Upper lobe of left lung (tissue), 6 donors: ENCODE results near the gene MPRIP. TPM values are rescaled to one million over a fixed set of nuclear protein-coding genes. Genes with fewer than 3 reads are reported as not detected.

Experiments used
- ATAC-seq, 2 donors: fragments of 200-7000 bp; cut with Tn5 transposase; one replicate each; pipeline ENCODE4 v1.9.1; 2022; ENCODE audit warnings: mild to moderate bottlenecking in 2 of 2, moderate library complexity in 2 of 2; ENCODE audit not compliant: low FRiP score in 2 of 2
- DNase-seq, 2 donors: peaks; one replicate each; pipeline ENCODE4 v3.0.0-alpha.2; 2019 to 2020
- H3K27ac ChIP-seq, 4 donors: fragments of 200-600 bp; sonication (generic); one replicate each; pipeline ENCODE4 v1.5.1; 2016 to 2019
- H3K27me3 ChIP-seq, 4 donors: fragments of 200-600 bp; sonication (generic); one replicate each; pipeline ENCODE4 v1.5.1; 2017 to 2019
- H3K36me3 ChIP-seq, 4 donors: fragments of 200-600 bp; sonication (generic); one replicate each; pipeline ENCODE4 v1.5.1; 2016 to 2019
- H3K4me1 ChIP-seq, 4 donors: fragments of 200-600 bp; sonication (generic); one replicate each; pipeline ENCODE4 v1.5.1; 2018 to 2019
- H3K4me3 ChIP-seq, 4 donors: fragments of 200-600 bp; sonication (generic); one replicate each; pipeline ENCODE4 v1.5.1; 2017 to 2019; ENCODE audit warnings: mild to moderate bottlenecking in 2 of 4, moderate library complexity in 1 of 4
- H3K9me3 ChIP-seq, 4 donors: fragments of 200-600 bp; sonication (generic); one replicate each; pipeline ENCODE4 v1.5.1; 2018 to 2019
- EP300 ChIP-seq, 4 donors: sonication (generic); formaldehyde crosslinking; IDR thresholded peaks; one replicate each; pipeline ENCODE4 v1.5.1; 2017; ENCODE audit warnings: antibody characterized with exemption in 4 of 4, control low read depth in 2 of 4
- POLR2A ChIP-seq, 4 donors: fragments of 450-650 bp; IDR thresholded peaks; one replicate each; pipeline ENCODE4 v1.5.1; 2016 to 2017; ENCODE audit warnings: antibody characterized with exemption in 4 of 4, mild to moderate bottlenecking in 2 of 4
- POLR2AphosphoS5 ChIP-seq, 2 donors: sonication (generic); formaldehyde crosslinking; IDR thresholded peaks; one replicate each; pipeline ENCODE4 v1.5.1; 2017; ENCODE audit warnings: antibody characterized with exemption in 2 of 2
- WGBS, 2 donors: methylation state at CpG; one replicate each; pipeline ENCODE4 v1.1.5; 2017 to 2018; 5-methylcytosine and 5-hydroxymethylcytosine counted together
- total RNA-seq, 6 donors: library from RNA; depleted of rRNA in 4 of 6; stranded (reverse); fragments of >200 nt in 4 of 6; gene quantifications; one replicate each; pipeline versions ENCODE4 v1.1.0 to v1.2.1, GENCODE V29; 2016 to 2021
- TF ChIP-seq, protein P1 (sequence below), 6 experiments: fragments of 450-650 bp in 4 of 6; fragments of 200-600 bp in 2 of 6; sonication (generic) in 2 of 6; IDR thresholded peaks; one replicate each; pipeline ENCODE4 v1.5.1; 2016 to 2019; ENCODE audit warnings: antibody characterized with exemption in 6 of 6
- donor health status: DM: no; HTN: no; CAD: no; lungs with moderate emphysema.
- donor health status: DM: no; HTN: yes; CAD: no; lungs with severe emphysema.

Gene MPRIP
- total RNA-seq, 6 donors from 2014 or later, result 201 to 380 (median 285) TPM

DNA sequence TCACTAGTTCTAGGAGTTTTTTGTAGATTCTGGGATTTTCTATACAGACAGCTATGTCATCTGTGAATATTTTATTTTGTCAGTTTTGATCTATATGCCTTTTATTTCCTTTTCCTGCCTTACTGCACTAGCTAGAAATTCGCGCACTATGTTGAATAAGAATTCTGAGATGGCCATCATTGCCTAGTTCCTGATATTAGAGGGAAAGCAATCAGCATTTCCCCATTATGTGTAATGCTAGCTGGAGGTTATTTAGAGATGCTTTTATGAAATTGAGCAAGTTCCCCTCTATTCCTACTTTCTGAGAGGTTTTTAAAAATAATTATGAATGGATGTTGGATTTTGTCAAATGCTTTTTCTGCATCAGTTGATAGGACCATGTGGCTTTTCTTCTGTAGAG is 23.8 kb downstream of the MPRIP start:
- peaks cover 18 to 59% (median 38%) of the 10 kb centered on the region in 4 donors for H3K4me1 ChIP-seq
- H3K36me3 ChIP-seq, result peaks cover 0 to 10% (median 0%) of the 10 kb centered on the region in 4 donors
- H3K27me3 ChIP-seq, result no peaks in the 10 kb centered on the region
- H3K9me3 ChIP-seq, result no peaks in the 10 kb centered on the region
- DNase-seq (no peak), ATAC-seq (no peak)
- WGBS, 2 donors, result 63 to 74% methylated on average over 2 of the region's 2 CpGs
- no peak overlapping the region for H3K4me3 ChIP-seq
- no peak overlapping the region for H3K27ac ChIP-seq
- TF ChIP-seq EP300 (IDR thresholded peaks at IDR 0.05), result no peak
- TF ChIP-seq POLR2AphosphoS5 (IDR thresholded peaks at IDR 0.05), result no peak
- no peak for TF ChIP-seq POLR2A (IDR thresholded peaks at IDR 0.05)
- TF ChIP-seq, protein P1, sequence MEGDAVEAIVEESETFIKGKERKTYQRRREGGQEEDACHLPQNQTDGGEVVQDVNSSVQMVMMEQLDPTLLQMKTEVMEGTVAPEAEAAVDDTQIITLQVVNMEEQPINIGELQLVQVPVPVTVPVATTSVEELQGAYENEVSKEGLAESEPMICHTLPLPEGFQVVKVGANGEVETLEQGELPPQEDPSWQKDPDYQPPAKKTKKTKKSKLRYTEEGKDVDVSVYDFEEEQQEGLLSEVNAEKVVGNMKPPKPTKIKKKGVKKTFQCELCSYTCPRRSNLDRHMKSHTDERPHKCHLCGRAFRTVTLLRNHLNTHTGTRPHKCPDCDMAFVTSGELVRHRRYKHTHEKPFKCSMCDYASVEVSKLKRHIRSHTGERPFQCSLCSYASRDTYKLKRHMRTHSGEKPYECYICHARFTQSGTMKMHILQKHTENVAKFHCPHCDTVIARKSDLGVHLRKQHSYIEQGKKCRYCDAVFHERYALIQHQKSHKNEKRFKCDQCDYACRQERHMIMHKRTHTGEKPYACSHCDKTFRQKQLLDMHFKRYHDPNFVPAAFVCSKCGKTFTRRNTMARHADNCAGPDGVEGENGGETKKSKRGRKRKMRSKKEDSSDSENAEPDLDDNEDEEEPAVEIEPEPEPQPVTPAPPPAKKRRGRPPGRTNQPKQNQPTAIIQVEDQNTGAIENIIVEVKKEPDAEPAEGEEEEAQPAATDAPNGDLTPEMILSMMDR (IDR thresholded peaks at IDR 0.05), result no peak

DNA sequence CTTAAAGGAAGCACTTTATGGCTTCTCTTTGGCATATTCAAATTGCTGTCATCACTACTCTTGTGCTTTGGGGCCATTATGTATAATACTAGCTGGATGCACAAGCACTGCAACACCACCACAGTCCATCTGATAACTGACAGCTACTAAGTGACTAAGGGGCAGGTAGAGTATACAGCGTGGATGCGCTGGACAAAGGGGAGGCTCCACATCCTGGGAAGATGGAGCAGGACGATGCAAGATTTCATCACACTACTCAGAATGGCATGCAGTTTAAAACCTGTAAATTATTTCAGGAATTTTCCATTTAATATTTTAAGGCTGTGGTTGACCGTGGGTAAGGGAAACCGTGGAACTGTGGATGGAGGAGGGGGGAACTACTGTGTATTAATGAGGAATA is 25.0 kb downstream of the MPRIP start:
- no peak for TF ChIP-seq POLR2AphosphoS5 (IDR thresholded peaks at IDR 0.05)
- no peak for TF ChIP-seq EP300 (IDR thresholded peaks at IDR 0.05)
- no peak for TF ChIP-seq POLR2A (IDR thresholded peaks at IDR 0.05)
- TF ChIP-seq, protein P1 (IDR thresholded peaks at IDR 0.05), result no peak
- no peaks in the 10 kb centered on the region for H3K27me3 ChIP-seq
- WGBS, 2 donors, result 78 to 82% methylated on average over 5 of the region's 5 CpGs
- no peak overlapping the region for H3K27ac ChIP-seq
- H3K4me3 ChIP-seq, result no peak overlapping the region
- H3K9me3 ChIP-seq, result no peaks in the 10 kb centered on the region
- DNase-seq (no peak), ATAC-seq (no peak)
- peaks cover 22 to 49% (median 29%) of the 10 kb centered on the region in 4 donors for H3K4me1 ChIP-seq
- H3K36me3 ChIP-seq, result peaks cover 0 to 14% (median 0%) of the 10 kb centered on the region in 4 donors

DNA sequence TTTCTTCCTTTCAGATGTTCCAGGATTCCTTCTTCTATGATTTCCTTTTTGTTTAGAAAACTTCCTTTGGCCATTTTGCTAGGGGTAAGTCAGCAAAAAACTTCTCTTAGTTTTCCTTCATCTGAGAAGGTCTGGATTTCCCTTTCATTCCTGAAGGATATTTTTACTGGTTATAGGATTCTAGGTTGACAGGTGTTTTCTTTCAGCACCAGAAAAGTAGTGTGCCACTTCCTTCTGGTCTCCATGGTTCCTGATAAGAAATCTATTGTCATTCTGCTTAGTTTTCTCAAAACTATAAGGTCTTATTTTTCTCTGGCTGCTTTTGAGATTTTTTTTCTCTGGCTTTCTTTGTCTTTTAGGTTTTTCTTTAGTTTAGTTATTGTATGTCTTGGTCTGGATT is 27.6 kb downstream of the MPRIP start:
- no peaks in the 10 kb centered on the region for H3K27me3 ChIP-seq
- ATAC-seq (no peak), DNase-seq (no peak)
- no peak overlapping the region for H3K4me3 ChIP-seq
- peaks cover 22 to 48% (median 26%) of the 10 kb centered on the region in 4 donors for H3K4me1 ChIP-seq
- H3K36me3 ChIP-seq, result peaks cover 0 to 22% (median 2%) of the 10 kb centered on the region in 4 donors
- TF ChIP-seq POLR2A (IDR thresholded peaks at IDR 0.05) (no peak), EP300 (IDR thresholded peaks at IDR 0.05) (no peak), POLR2AphosphoS5 (IDR thresholded peaks at IDR 0.05) (no peak)
- TF ChIP-seq, protein P1 (IDR thresholded peaks at IDR 0.05), result no peak
- H3K9me3 ChIP-seq, result no peaks in the 10 kb centered on the region
- no peak overlapping the region for H3K27ac ChIP-seq

DNA sequence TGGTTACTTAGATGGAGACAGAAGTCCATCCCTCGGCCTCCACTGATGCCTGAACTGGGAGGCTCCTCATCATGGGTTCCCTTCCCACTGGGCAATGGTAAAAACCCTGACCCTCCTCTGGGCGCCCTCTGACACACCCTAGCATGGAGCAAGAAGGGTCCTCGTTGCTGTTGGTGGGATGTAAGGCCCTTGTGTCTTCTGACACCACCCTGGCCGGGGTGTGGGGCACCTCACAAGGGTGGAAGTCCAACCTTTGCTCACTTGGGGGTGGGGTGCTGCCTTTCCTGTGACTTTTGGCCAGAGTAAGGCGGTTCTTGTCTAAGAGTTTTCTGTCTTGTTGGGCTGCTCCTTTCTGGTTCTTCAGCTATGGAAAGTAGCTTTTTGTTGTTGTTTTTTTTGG is 28.7 kb downstream of the MPRIP start:
- H3K36me3 ChIP-seq, result peaks cover 0 to 22% (median 2%) of the 10 kb centered on the region in 4 donors
- TF ChIP-seq POLR2AphosphoS5 (IDR thresholded peaks at IDR 0.05) (no peak), POLR2A (IDR thresholded peaks at IDR 0.05) (no peak), EP300 (IDR thresholded peaks at IDR 0.05) (no peak)
- TF ChIP-seq, protein P1 (IDR thresholded peaks at IDR 0.05), result no peak
- H3K27ac ChIP-seq, result peak overlapping the region in 2 of 4 donors; percentile 19 to 22
- no peak overlapping the region for H3K4me3 ChIP-seq
- ATAC-seq, result no peak
- H3K9me3 ChIP-seq, result no peaks in the 10 kb centered on the region
- H3K4me1 ChIP-seq, result peaks cover 33 to 51% (median 36%) of the 10 kb centered on the region in 4 donors
- H3K27me3 ChIP-seq, result no peaks in the 10 kb centered on the region
- WGBS, 2 donors, result 62 to 80% methylated on average over 3 to 5 of the region's 5 CpGs
- no peak for DNase-seq
